ENCODE data around the gene TMED4. TPM values are rescaled to one million over a fixed set of nuclear protein-coding genes. Genes with fewer than 3 reads are reported as not detected.

The TMED4 gene
- total RNA-seq, 1 experiment from 2014 or later = 49.7 TPM

DNA sequence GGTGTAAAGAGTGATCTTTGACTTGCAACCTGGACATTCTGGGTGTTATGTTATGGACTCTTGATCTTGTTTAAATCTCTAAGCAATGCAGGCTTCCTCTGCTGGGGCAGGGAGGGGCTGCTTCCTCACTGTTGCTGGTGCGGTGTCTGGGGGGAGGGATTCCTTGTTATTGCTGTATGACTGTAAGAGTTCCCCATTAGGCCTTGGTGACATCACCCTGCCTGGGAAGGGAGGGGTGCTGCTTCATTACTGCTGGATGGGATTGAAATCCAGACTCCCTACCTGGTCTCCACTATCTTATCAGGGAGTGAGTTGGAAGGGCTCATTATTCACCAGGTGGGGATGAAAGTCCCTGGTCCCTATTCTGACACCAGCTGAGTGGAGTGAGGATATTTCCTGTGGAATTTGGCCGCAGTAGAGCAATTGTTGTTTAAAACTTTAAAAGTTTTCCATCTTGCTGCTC lies 33.1 kb upstream of the TMED4 start:
- no peaks in the 10 kb centered on the region for H3K9me3 Mint-ChIP-seq (ENCODE audit: unreplicated experiment)
- BruUV-seq (replicated peaks) = no TSS peak
- intact Hi-C loops (cut with micrococcal nuclease) = no loop called here
- H3K27ac Mint-ChIP-seq (ENCODE audit: low read depth, unreplicated experiment) = no peak overlapping the region
- DNase-seq (ENCODE audit: unreplicated experiment) = no peak
- peaks cover 23% of the 10 kb centered on the region for H3K36me3 Mint-ChIP-seq (ENCODE audit: insufficient read depth, unreplicated experiment)
- H3K4me3 Mint-ChIP-seq (ENCODE audit: unreplicated experiment) = no peak overlapping the region
- ChIA-PET POLR2A (interaction anchor here (1.7 kb wide), 1 partner anchor 22 kb away, joined by 3 read pairs; no protein-coding TSS in a partner anchor), CTCF (no interaction called here)
- TF ChIP-seq, protein P1, sequence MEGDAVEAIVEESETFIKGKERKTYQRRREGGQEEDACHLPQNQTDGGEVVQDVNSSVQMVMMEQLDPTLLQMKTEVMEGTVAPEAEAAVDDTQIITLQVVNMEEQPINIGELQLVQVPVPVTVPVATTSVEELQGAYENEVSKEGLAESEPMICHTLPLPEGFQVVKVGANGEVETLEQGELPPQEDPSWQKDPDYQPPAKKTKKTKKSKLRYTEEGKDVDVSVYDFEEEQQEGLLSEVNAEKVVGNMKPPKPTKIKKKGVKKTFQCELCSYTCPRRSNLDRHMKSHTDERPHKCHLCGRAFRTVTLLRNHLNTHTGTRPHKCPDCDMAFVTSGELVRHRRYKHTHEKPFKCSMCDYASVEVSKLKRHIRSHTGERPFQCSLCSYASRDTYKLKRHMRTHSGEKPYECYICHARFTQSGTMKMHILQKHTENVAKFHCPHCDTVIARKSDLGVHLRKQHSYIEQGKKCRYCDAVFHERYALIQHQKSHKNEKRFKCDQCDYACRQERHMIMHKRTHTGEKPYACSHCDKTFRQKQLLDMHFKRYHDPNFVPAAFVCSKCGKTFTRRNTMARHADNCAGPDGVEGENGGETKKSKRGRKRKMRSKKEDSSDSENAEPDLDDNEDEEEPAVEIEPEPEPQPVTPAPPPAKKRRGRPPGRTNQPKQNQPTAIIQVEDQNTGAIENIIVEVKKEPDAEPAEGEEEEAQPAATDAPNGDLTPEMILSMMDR (IDR thresholded peaks at IDR 0.05; ENCODE audit: unreplicated experiment) = no peak
- peaks cover 24% of the 10 kb centered on the region for H3K4me1 Mint-ChIP-seq (ENCODE audit: insufficient read depth, unreplicated experiment)
- H3K27me3 Mint-ChIP-seq (ENCODE audit: insufficient read depth, unreplicated experiment) = no peaks in the 10 kb centered on the region

DNA sequence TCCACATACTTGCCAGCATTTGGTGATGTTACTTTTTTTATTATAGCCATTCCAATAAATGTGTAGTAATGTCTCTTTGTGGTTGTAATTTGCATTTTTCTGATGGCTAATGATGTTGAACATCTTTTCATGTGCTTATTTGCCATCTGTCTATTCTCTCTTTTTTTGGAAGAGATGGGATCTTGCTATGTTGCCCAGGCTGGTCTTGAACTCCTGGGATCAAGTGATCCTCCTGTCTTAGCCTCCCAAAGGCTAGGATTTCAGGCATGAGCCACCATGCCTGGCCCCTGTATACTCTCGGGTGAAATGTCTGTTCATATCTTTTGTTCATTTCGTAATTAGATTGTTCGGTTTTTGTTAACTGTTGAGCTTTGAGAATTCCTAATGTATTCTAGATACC lies 27.8 kb upstream of the TMED4 start:
- CTCF ChIA-PET = interaction anchor here (0.7 to 1.1 kb wide), 3 partner anchors 21 to 247 kb away, joined by 3 to 4 read pairs (median 3); no protein-coding TSS in a partner anchor
- BruUV-seq (replicated peaks) = no TSS peak
- Mint-ChIP-seq H3K4me3 (ENCODE audit: unreplicated experiment) (no peak overlapping the region), H3K9me3 (ENCODE audit: unreplicated experiment) (no peaks in the 10 kb centered on the region), H3K27ac (ENCODE audit: low read depth, unreplicated experiment) (peak overlapping the region; percentile 39), H3K4me1 (ENCODE audit: insufficient read depth, unreplicated experiment) (peaks cover 9% of the 10 kb centered on the region), H3K27me3 (ENCODE audit: insufficient read depth, unreplicated experiment) (no peaks in the 10 kb centered on the region), H3K36me3 (ENCODE audit: insufficient read depth, unreplicated experiment) (peaks cover 18% of the 10 kb centered on the region)
- TF ChIP-seq, protein P1 (IDR thresholded peaks at IDR 0.05; ENCODE audit: unreplicated experiment) = no peak
- POLR2A ChIA-PET = interaction anchor here (0.6 to 1.4 kb wide), 4 partner anchors 7 to 525 kb away, joined by 3 to 4 read pairs (median 4); no protein-coding TSS in a partner anchor
- intact Hi-C loops (cut with micrococcal nuclease) = loop anchor here (5.0 kb wide), 1 partner anchor 137 kb away; the partner anchor contains the start of gene ZMIZ2
- DNase-seq (ENCODE audit: unreplicated experiment) = no peak

DNA sequence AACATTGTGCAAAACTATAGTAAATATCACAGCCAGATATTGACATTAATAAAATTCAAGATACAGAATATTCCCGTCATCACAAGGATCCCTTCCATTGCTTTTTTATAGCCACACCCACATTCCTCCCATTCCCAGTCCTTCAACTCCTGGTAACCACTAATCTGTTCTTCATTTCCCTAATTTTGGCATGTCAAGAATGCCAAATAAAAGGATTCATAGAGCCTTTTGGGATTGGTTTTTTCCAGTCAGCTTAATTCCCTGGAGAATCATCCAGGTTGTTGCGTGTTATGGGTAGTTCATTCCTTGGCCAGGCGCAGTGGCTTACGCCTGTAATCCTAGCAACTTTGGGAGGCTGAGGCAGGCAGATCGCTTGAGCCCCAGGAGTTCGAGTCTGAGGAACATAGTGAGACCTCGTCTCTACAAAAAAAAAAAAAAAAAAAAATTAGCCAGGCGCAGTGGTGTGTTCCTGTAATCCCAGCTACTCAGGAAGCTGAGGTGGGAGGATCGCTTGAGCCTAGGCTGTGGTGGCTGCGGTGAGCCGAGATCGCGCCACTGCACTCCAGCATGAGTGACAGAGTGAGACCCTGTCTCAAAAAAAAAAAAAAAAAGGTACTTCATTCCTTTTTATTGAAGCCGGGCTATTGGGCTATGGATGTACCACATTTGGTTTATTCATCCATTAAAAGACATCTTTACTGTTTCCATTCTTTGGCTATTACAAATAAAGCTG lies 27.1 kb upstream of the TMED4 start:
- TF ChIP-seq, protein P1 (IDR thresholded peaks at IDR 0.05; ENCODE audit: unreplicated experiment) = no peak
- no peak for DNase-seq (ENCODE audit: unreplicated experiment)
- Mint-ChIP-seq H3K4me3 (ENCODE audit: unreplicated experiment) (no peak overlapping the region), H3K27ac (ENCODE audit: low read depth, unreplicated experiment) (peak overlapping the region; percentile 39), H3K9me3 (ENCODE audit: unreplicated experiment) (no peaks in the 10 kb centered on the region), H3K4me1 (ENCODE audit: insufficient read depth, unreplicated experiment) (peaks cover 9% of the 10 kb centered on the region), H3K36me3 (ENCODE audit: insufficient read depth, unreplicated experiment) (peaks cover 18% of the 10 kb centered on the region), H3K27me3 (ENCODE audit: insufficient read depth, unreplicated experiment) (no peaks in the 10 kb centered on the region)
- POLR2A ChIA-PET = interaction anchor here (0.6 to 4.5 kb wide), 11 partner anchors 8 to 526 kb away, joined by 3 to 46 read pairs (median 3); partner anchors contain the start of gene TMED4
- CTCF ChIA-PET = interaction anchor here (0.9 to 1.2 kb wide), 3 partner anchors 28 to 248 kb away, joined by 3 to 4 read pairs (median 3); no protein-coding TSS in a partner anchor
- intact Hi-C loops (cut with micrococcal nuclease) = loop anchor here (5.0 kb wide), 1 partner anchor 138 kb away; the partner anchor contains the start of gene ZMIZ2
- no TSS peak for BruUV-seq (replicated peaks)
